Uterus (tissue), 2 donors: ENCODE data around the gene F12.

ENCODE experiments used
- CTCF ChIP-seq, 4 experiments: fragments of 200-600 bp in 2 of 4; fragments of 450-650 bp in 2 of 4; sonication (generic) in 2 of 4; IDR thresholded peaks; one replicate each; pipeline ENCODE4 v1.5.1; 2016 to 2019; ENCODE audit warnings: antibody characterized with exemption in 4 of 4, mild to moderate bottlenecking in 2 of 4, moderate library complexity in 1 of 4
- POLR2A ChIP-seq, 2 donors: fragments of 450-650 bp; IDR thresholded peaks; one replicate each; pipeline ENCODE4 v1.6.1; 2016; ENCODE audit warnings: antibody characterized with exemption in 2 of 2, mild to moderate bottlenecking in 1 of 2, moderate library complexity in 1 of 2

- TF ChIP-seq CTCF (IDR thresholded peaks at IDR 0.05) (no peak), POLR2A (IDR thresholded peaks at IDR 0.05) (no peak)
These were observed 16.6 kb downstream of the F12 start for GRCh38 chr5:177392765-177393164.
